NCI-H146 (cell line): ENCODE data around the gene LDLRAD2.
A peak's percentile ranks its signal among the peaks of the same experiment; 100 is the strongest.

Source experiments
- DNase-seq: peaks from one replicate; lab custom pipeline; 2025; lab: John Stamatoyannopoulos, UW

The LDLRAD2 gene

GRCh38 chr1:21842606-21843162, 30.6 kb downstream of the LDLRAD2 start:
- no peak for DNase-seq

GRCh38 chr1:21843208-21843607, 31.1 kb downstream of the LDLRAD2 start:
- no peak for DNase-seq

- no peak for DNase-seq
These were observed 31.9 kb downstream of the LDLRAD2 start for GRCh38 chr1:21843996-21844395.

- no peak for DNase-seq
These were observed 33.9 kb downstream of the LDLRAD2 start for GRCh38 chr1:21845646-21846641.

GRCh38 chr1:21847223-21848205, 35.4 kb downstream of the LDLRAD2 start:
- no peak for DNase-seq

- no peak for DNase-seq
These were observed 36.6 kb downstream of the LDLRAD2 start for GRCh38 chr1:21848524-21849174.

GRCh38 chr1:21849909-21850576, 38.0 kb downstream of the LDLRAD2 start:
- DNase-seq: no peak

GRCh38 chr1:21851430-21852250, 39.6 kb downstream of the LDLRAD2 start:
- no peak for DNase-seq

- no peak for DNase-seq
These were observed 40.4 kb downstream of the LDLRAD2 start for GRCh38 chr1:21852282-21853130.

- no peak for DNase-seq
These were observed 41.0 kb downstream of the LDLRAD2 start for GRCh38 chr1:21853131-21853427.

GRCh38 chr1:21854090-21854750, 42.2 kb downstream of the LDLRAD2 start:
- DNase-seq: no peak

GRCh38 chr1:21854751-21855131, 42.7 kb downstream of the LDLRAD2 start:
- no peak for DNase-seq

GRCh38 chr1:21855257-21856096, 43.4 kb downstream of the LDLRAD2 start:
- DNase-seq: peak; percentile 5

GRCh38 chr1:21857142-21857839, 45.2 kb downstream of the LDLRAD2 start:
- DNase-seq: no peak

GRCh38 chr1:21857840-21858670, 46.0 kb downstream of the LDLRAD2 start:
- DNase-seq: no peak

- no peak for DNase-seq
These were observed 47.7 kb downstream of the LDLRAD2 start for GRCh38 chr1:21859669-21860179.
